TTC549 (cell line): Measurements from ENCODE around the gene LRRC49.

Source experiments
- FAIRE-seq: peaks from 2 replicates; lab custom pipeline; 2012; peaks lifted over from hg19 to GRCh38; lab: Jason Lieb, UNC

LRRC49 gene

DNA sequence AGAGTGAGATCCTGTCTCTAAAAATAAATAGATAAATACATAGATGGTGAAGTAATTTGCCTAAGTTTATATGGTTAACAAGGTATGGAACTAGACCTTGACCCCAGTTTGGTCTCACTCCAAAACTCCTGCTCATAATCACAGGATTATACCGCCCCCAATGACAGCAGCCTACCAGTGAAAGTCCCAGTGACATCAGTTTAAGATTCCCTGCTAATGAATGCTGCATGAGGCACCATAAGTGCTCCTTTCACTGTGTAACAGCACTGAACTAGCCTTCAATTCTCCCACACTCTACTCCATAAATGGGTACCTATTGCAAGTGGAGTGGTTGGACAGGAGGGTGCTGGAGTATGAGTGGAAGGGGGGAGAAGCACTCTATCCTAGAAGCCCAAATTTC is 199.0 kb downstream of the LRRC49 start:
- no peak for FAIRE-seq

DNA sequence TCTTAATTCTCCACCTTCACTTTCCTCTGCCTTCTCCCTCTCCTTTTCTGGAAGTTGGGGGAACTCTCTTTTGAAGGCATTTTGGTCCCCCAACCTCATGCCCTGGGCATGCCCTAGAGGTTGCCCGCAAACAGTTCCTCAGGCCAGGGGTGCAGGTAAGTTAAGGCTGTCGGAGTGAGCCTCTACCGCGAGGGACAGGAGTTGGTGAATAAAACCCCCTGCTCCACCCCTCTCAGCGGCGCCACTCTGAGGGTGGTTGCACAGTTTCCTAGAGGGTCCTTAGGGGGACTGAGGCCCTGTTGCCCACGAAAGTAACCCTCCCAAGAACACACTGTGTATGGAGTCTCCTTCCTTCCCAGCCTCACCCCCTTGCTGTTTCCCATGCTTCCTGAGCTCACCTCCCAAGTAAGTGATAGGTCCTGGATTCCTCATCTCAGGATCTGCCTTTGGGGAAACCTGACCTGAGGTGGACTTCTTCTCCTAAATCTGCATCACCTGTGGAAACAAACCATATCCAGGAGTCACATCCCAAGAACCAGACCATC is 199.5 kb downstream of the LRRC49 start:
- FAIRE-seq: no peak

GRCh38 chr15:71093054-71094024 is 200.7 kb downstream of the LRRC49 start:
- no peak for FAIRE-seq

GRCh38 chr15:71094137-71094536 is 201.5 kb downstream of the LRRC49 start:
- FAIRE-seq: no peak

DNA sequence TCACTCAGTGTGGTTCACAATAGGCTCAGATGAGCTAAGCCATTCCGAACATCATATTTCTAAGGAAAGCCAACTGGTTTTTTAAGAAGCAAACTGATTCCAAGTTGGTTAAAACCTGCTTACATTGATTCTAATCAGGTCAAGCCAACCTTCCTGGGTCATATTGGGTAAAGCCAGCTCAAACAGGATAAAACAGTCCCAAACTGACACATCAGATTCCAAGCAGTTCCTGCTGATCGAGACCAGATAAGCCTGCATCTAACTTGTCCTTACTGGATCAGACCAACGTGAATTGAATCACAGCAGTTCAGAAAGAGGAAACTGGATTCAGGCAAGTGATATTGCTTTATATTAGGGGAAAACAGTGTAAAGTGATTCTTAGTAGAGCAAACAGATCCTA is 204.1 kb downstream of the LRRC49 start:
- no peak for FAIRE-seq

- FAIRE-seq: no peak
These were observed 205.3 kb downstream of the LRRC49 start for GRCh38 chr15:71097890-71098289.

GRCh38 chr15:71098920-71099319 is 206.3 kb downstream of the LRRC49 start:
- no peak for FAIRE-seq
